Natural killer cell treated with Interleukin-12 subunit alpha and Interleukin-12 subunit beta and Interleukin-15 and Interleukin-18, amount 100 ng/mL, for 72 hours (primary cell): ENCODE data around the gene DDX56. TPM values are rescaled to one million over a fixed set of nuclear protein-coding genes. Genes with fewer than 3 reads are reported as not detected.

ENCODE experiments used
- ATAC-seq, 2 donors: fragments of 150-1000 bp; cut with Tn5 transposase in 1 of 2; sonication (Bioruptor Pico), chemical (Tn5 transposase) in 1 of 2; 2 replicates each; pipeline ENCODE4 v1.10.0; 2021
- DNase-seq: peaks from one replicate; pipeline ENCODE4 v3.0.0; 2022; ENCODE audit warnings: low spot score
- H3K27ac Mint-ChIP-seq, 2 donors: 1 replicate in 1 of 2; 2 replicates in 1 of 2; pipeline ENCODE4 v1.8.0; 2022; ENCODE audit warnings: mixed read lengths in 2 of 2, mild to moderate bottlenecking in 1 of 2, moderate library complexity in 1 of 2
- H3K27me3 Mint-ChIP-seq, 2 donors: 1 replicate in 1 of 2; 2 replicates in 1 of 2; pipeline ENCODE4 v1.8.0; 2022; ENCODE audit warnings: mixed read lengths in 2 of 2
- H3K36me3 Mint-ChIP-seq: one replicate; pipeline ENCODE4 v1.8.0; 2022; ENCODE audit warnings: mixed read lengths
- H3K4me1 Mint-ChIP-seq, 2 donors: 1 replicate in 1 of 2; 2 replicates in 1 of 2; pipeline ENCODE4 v1.8.0; 2022; ENCODE audit warnings: low read depth in 2 of 2, mixed read lengths in 2 of 2, mild to moderate bottlenecking in 1 of 2
- H3K4me3 Mint-ChIP-seq: one replicate; pipeline ENCODE4 v1.8.0; 2022; ENCODE audit warnings: mixed read lengths
- H3K9me3 Mint-ChIP-seq: 2 replicates; pipeline ENCODE4 v1.8.0; 2022; ENCODE audit warnings: mixed read lengths
- total RNA-seq, 2 donors: library from RNA; stranded (reverse); gene quantifications; one replicate each; pipeline ENCODE4 v1.2.3, GENCODE V29; 2022

The DDX56 gene
- total RNA-seq, 2 donors from 2014 or later = 99.7 to 208 TPM

GRCh38 chr7:44580945-44581878, 7.5 kb upstream of the DDX56 start:
- Mint-ChIP-seq H3K9me3 (no peaks in the 10 kb centered on the region), H3K4me3 (peak overlapping the region; percentile 90), H3K36me3 (peaks cover 7% of the 10 kb centered on the region), H3K27ac (peak overlapping the region; percentile 96 to 98), H3K4me1 (peaks cover 25 to 29% of the 10 kb centered on the region in 2 donors), H3K27me3 (no peaks in the 10 kb centered on the region)
- DNase-seq (peak; percentile 68), ATAC-seq (peak; percentile 1 to 26)

DNA sequence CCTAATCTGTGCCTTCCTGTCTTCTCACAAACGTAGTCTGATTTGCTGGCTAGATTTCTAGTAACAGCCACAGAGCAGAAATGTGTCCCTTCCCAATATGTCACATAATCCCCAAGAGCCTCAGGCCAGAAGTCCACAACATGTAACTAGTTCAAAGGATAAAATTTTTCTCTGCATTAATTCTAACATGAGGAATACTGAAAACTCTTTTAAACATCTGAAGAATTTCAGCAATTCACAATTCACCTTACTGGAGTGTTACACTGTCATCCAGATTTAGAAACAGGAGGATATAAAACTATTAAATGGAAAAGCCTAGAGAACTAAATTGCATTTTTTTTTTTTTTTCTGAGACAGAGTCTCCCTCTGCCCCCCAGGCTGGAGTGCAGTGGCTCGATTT, 2.5 kb upstream of the DDX56 start:
- Mint-ChIP-seq H3K27ac (peak overlapping the region in 1 of 2 donors; percentile 5), H3K4me1 (peaks cover 40 to 53% of the 10 kb centered on the region in 2 donors), H3K9me3 (no peaks in the 10 kb centered on the region), H3K4me3 (peak overlapping the region; percentile 46), H3K36me3 (peaks cover 18% of the 10 kb centered on the region), H3K27me3 (no peaks in the 10 kb centered on the region)
- DNase-seq (no peak), ATAC-seq (no peak)

- Mint-ChIP-seq H3K27ac (peak overlapping the region; percentile 95 to 99), H3K4me3 (peak overlapping the region; percentile 96), H3K27me3 (no peaks in the 10 kb centered on the region), H3K4me1 (peaks cover 33 to 43% of the 10 kb centered on the region in 2 donors), H3K36me3 (peaks cover 16% of the 10 kb centered on the region), H3K9me3 (no peaks in the 10 kb centered on the region)
- no peak for DNase-seq
- no peak for ATAC-seq
Observed at GRCh38 chr7:44575054-44575453, 1.3 kb upstream of the DDX56 start.

DNA sequence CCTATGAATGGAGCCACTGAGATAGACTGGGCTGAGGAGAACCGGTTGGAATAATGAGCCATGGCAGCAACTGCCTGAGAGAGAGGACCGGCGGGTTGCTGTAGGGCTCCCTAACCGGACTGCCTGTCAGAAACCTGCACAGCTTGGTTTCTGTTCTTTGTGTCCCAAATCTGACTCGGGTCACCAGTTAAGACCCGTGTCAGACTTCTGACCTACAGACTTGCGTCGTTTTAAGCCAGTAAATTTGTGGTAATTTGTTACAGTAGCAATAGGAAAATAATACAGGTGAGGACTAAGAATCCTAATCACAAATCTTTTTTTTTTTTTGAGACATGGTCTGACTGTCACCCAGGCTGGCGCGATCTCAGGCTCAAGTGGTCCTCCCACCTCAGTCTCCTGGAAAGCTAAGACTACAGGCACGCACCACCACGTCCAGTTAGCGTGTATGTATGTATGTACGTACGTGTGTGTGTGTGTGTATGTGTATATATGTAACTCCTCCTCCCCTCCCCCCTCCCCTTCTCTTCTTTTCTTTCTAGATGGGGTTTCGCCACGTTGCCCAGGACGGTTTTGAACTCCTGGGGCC, 672 bp upstream of the DDX56 start:
- Mint-ChIP-seq H3K27me3 (no peaks in the 10 kb centered on the region), H3K27ac (peak overlapping the region; percentile 95 to 99), H3K4me1 (peaks cover 30 to 38% of the 10 kb centered on the region in 2 donors), H3K9me3 (no peaks in the 10 kb centered on the region), H3K36me3 (peaks cover 11% of the 10 kb centered on the region), H3K4me3 (peak overlapping the region; percentile 96)
- ATAC-seq = no peak
- no peak for DNase-seq

DNA sequence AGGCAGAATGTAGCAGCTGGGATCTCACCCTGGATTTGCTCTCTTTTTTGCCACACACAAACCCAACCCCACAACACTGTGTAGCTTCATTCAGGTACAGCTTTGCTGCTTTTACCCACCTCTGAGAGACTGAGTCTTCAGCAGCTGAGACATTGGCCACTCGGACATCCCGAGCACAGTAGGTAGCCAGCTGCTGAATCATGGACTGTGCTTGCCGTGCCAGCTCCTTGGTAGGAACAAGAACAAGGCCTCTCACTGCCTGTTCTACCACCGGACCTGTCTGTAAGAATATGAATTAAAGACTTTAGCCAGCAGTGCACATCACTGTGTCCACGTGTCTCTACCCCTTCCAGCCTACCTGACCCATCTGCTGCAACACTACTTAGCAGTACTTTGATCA, 937 bp downstream of the DDX56 start:
- Mint-ChIP-seq H3K9me3 (no peaks in the 10 kb centered on the region), H3K27ac (peak overlapping the region; percentile 95 to 99), H3K36me3 (peaks cover 11% of the 10 kb centered on the region), H3K4me1 (peaks cover 30 to 38% of the 10 kb centered on the region in 2 donors), H3K27me3 (no peaks in the 10 kb centered on the region), H3K4me3 (peak overlapping the region; percentile 96)
- no peak for DNase-seq
- ATAC-seq = no peak

DNA sequence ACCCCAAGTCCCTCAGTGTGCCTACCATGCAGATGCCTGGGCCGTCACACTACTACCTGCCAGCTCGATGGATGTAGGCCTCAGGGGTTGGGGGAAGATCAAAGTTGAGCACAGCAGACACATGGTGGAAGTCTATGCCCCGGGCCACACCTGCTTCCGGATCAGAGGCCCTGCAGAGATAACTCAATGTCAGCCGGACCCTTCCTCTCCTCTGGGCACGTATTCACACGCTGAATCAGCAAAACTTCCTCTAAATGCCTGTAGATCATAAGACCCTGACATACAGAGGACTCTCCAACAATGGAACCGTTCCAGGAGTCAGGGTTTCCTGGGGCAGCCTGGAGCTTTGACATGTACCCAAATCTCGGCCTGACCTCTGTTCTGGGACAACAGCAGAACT, 3.7 kb downstream of the DDX56 start:
- DNase-seq = no peak
- Mint-ChIP-seq H3K4me1 (peaks cover 36 to 40% of the 10 kb centered on the region in 2 donors), H3K4me3 (no peak overlapping the region), H3K27ac (no peak overlapping the region), H3K27me3 (no peaks in the 10 kb centered on the region), H3K36me3 (peaks cover 15% of the 10 kb centered on the region), H3K9me3 (no peaks in the 10 kb centered on the region)
- ATAC-seq = no peak

DNA sequence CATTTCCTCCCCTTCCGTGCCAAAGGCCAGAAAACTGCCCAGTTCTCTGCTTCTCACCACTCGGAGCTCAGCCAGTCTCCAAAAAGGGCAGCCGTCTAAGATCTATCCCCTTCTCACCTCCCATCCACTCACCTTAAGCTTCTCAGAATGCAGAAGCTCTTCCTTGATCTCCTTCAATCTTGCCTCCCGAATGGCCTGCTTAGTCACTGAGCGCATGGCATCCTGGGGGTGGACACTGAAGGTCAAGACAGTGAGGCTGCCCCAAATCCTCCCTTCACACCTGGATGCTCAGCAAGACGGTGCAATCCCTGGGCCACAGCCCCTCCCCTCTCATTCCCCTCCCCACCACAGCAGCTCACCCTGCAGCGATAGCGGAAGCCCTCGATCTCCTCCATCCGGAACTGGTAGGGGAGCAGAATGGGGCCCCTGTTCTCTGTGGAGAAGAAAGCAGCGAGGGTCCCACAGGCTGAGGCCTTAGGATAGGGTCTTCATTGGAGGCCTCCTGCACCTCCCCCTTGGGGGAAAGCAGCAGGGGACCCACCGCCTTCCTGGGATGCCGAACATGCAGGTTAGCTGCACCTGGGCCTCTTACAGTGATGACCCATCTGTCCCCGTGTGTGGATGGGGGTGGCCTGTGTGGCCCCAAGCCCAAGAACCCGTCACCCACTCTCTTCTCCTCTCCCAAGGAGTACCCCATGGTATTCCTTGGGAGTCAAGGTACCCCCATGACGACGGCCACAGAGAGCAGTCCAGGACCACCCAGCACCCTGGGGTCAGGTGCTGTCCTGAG, 4.7 kb downstream of the DDX56 start:
- no peak for ATAC-seq
- H3K27me3 Mint-ChIP-seq = no peaks in the 10 kb centered on the region
- no peaks in the 10 kb centered on the region for H3K9me3 Mint-ChIP-seq
- peaks cover 30 to 31% of the 10 kb centered on the region in 2 donors for H3K4me1 Mint-ChIP-seq
- DNase-seq = no peak
- peaks cover 15% of the 10 kb centered on the region for H3K36me3 Mint-ChIP-seq
- no peak overlapping the region for H3K27ac Mint-ChIP-seq
- H3K4me3 Mint-ChIP-seq = no peak overlapping the region

DNA sequence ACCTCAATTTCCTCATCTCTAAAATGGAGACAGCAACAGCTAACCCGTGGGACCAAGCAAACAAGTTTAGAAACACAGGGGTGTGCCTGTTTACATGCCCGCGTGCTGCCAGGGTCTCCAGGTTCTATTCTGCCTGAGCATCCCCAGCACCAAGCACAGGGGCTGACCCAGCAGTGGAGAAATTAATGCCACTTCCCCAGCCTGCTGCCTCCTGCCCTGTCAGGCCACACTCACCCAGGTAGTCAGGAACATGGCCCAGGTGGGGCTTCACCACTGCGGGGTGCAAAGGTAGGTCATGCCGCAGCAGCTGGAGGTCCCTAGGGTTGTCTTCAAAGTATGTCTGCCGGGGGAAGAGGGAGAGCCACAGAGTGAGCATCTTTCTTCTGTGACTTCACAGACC, 5.8 kb downstream of the DDX56 start:
- H3K4me1 Mint-ChIP-seq = peaks cover 19 to 26% of the 10 kb centered on the region in 2 donors
- DNase-seq (no peak), ATAC-seq (no peak)
- peak overlapping the region in 1 of 2 donors; percentile 32 for H3K27ac Mint-ChIP-seq
- H3K27me3 Mint-ChIP-seq = no peaks in the 10 kb centered on the region
- no peak overlapping the region for H3K4me3 Mint-ChIP-seq
- H3K9me3 Mint-ChIP-seq = no peaks in the 10 kb centered on the region
- peaks cover 9% of the 10 kb centered on the region for H3K36me3 Mint-ChIP-seq

- ATAC-seq = no peak
- Mint-ChIP-seq H3K27ac (no peak overlapping the region), H3K9me3 (no peaks in the 10 kb centered on the region), H3K4me1 (peaks cover 12 to 19% of the 10 kb centered on the region in 2 donors), H3K27me3 (no peaks in the 10 kb centered on the region), H3K4me3 (no peak overlapping the region), H3K36me3 (peaks cover 8% of the 10 kb centered on the region)
- DNase-seq = no peak
Observed at GRCh38 chr7:44566680-44567079, 7.0 kb downstream of the DDX56 start.

GRCh38 chr7:44565795-44566559, 7.7 kb downstream of the DDX56 start:
- H3K27me3 Mint-ChIP-seq = no peaks in the 10 kb centered on the region
- ATAC-seq (peak in 1 of 2 donors; percentile 7), DNase-seq (no peak)
- peaks cover 12 to 19% of the 10 kb centered on the region in 2 donors for H3K4me1 Mint-ChIP-seq
- peak overlapping the region in 1 of 2 donors; percentile 23 for H3K27ac Mint-ChIP-seq
- no peaks in the 10 kb centered on the region for H3K9me3 Mint-ChIP-seq
- H3K4me3 Mint-ChIP-seq = no peak overlapping the region
- peaks cover 8% of the 10 kb centered on the region for H3K36me3 Mint-ChIP-seq

GRCh38 chr7:44565097-44565794, 8.5 kb downstream of the DDX56 start:
- no peaks in the 10 kb centered on the region for H3K27me3 Mint-ChIP-seq
- ATAC-seq (peak; percentile 75 to 79), DNase-seq (no peak)
- peak overlapping the region in 1 of 2 donors; percentile 23 for H3K27ac Mint-ChIP-seq
- H3K4me1 Mint-ChIP-seq = peaks cover 12 to 19% of the 10 kb centered on the region in 2 donors
- H3K36me3 Mint-ChIP-seq = peaks cover 8% of the 10 kb centered on the region
- H3K4me3 Mint-ChIP-seq = no peak overlapping the region
- H3K9me3 Mint-ChIP-seq = no peaks in the 10 kb centered on the region

DNA sequence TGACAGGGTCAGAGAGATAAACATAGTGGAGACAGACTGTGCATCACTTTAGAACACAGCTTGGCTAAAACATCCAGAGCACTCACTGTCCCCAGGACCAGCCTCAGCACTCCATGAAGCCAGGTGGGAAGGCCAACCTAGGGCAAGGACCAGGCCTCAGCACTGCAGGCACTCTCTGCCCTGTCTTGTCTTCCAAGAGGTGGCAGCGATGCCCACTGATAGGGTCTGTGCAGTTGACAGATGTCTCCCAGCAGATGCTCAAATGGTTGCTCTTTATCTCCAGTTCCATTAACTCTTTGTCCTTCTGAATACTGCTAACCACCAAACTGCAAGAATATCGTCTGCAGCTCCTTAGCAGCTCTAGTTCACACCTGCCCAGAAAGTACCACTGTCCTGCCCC, 9.1 kb downstream of the DDX56 start:
- H3K9me3 Mint-ChIP-seq = no peaks in the 10 kb centered on the region
- H3K27ac Mint-ChIP-seq = no peak overlapping the region
- H3K4me1 Mint-ChIP-seq = peaks cover 12 to 19% of the 10 kb centered on the region in 2 donors
- peaks cover 8% of the 10 kb centered on the region for H3K36me3 Mint-ChIP-seq
- ATAC-seq (no peak), DNase-seq (no peak)
- no peak overlapping the region for H3K4me3 Mint-ChIP-seq
- no peaks in the 10 kb centered on the region for H3K27me3 Mint-ChIP-seq
